NB4 (cell line): ENCODE results near the gene LRRC7.

Source experiments
- DNase-seq: peaks from one replicate; pipeline ENCODE4 v3.0.0; 2010; ENCODE audit warnings: low read depth
- H3K4me3 ChIP-seq: one replicate; pipeline ENCODE4 v1.5.1; 2011; ENCODE audit warnings: mild to moderate bottlenecking, low read depth, low read length, moderate library complexity
- MYC ChIP-seq: IDR thresholded peaks from 2 replicates; pipeline ENCODE4 v1.6.1; 2011; ENCODE audit warnings: low read depth, low read length
- POLR2A ChIP-seq: IDR thresholded peaks from 2 replicates; pipeline ENCODE4 v1.6.1; 2011; ENCODE audit warnings: mild to moderate bottlenecking; ENCODE audit not compliant: insufficient read length; ENCODE audit errors: extremely low read depth
- TF ChIP-seq, protein P1 (sequence below): IDR thresholded peaks from one replicate; pipeline ENCODE4 v1.5.1; 2012; ENCODE audit warnings: low read depth, low read length
- TF ChIP-seq, protein P2 (sequence below): IDR thresholded peaks from 2 replicates; pipeline ENCODE4 v1.6.1; 2011; ENCODE audit warnings: low read depth, low read length

LRRC7 gene

DNA sequence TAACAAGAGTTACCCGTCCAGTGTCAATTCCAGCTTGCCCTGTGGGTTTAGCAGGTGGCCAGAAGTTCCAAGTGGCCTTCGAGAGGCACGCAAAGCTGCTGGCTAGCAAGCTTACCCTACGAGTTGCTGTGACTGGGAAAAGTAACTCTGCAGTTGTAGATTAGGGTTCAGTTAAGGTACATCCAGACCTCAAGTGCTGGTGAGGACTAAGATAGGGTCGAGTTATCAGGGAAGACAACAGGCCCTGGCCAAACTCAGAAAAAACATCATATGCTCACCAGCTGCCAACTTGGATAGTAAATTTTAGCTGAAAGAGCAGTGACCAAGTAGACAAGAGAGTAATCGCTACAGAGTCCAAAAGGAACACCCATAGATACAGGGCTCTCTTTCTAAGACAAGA lies 27.7 kb upstream of the LRRC7 start:
- no peak for DNase-seq
- TF ChIP-seq POLR2A: no peak
- no peak for TF ChIP-seq MYC
- TF ChIP-seq, protein P1, sequence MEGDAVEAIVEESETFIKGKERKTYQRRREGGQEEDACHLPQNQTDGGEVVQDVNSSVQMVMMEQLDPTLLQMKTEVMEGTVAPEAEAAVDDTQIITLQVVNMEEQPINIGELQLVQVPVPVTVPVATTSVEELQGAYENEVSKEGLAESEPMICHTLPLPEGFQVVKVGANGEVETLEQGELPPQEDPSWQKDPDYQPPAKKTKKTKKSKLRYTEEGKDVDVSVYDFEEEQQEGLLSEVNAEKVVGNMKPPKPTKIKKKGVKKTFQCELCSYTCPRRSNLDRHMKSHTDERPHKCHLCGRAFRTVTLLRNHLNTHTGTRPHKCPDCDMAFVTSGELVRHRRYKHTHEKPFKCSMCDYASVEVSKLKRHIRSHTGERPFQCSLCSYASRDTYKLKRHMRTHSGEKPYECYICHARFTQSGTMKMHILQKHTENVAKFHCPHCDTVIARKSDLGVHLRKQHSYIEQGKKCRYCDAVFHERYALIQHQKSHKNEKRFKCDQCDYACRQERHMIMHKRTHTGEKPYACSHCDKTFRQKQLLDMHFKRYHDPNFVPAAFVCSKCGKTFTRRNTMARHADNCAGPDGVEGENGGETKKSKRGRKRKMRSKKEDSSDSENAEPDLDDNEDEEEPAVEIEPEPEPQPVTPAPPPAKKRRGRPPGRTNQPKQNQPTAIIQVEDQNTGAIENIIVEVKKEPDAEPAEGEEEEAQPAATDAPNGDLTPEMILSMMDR: no peak
- TF ChIP-seq, protein P2, sequence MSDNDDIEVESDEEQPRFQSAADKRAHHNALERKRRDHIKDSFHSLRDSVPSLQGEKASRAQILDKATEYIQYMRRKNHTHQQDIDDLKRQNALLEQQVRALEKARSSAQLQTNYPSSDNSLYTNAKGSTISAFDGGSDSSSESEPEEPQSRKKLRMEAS: no peak
- H3K4me3 ChIP-seq: no peak overlapping the region

DNA sequence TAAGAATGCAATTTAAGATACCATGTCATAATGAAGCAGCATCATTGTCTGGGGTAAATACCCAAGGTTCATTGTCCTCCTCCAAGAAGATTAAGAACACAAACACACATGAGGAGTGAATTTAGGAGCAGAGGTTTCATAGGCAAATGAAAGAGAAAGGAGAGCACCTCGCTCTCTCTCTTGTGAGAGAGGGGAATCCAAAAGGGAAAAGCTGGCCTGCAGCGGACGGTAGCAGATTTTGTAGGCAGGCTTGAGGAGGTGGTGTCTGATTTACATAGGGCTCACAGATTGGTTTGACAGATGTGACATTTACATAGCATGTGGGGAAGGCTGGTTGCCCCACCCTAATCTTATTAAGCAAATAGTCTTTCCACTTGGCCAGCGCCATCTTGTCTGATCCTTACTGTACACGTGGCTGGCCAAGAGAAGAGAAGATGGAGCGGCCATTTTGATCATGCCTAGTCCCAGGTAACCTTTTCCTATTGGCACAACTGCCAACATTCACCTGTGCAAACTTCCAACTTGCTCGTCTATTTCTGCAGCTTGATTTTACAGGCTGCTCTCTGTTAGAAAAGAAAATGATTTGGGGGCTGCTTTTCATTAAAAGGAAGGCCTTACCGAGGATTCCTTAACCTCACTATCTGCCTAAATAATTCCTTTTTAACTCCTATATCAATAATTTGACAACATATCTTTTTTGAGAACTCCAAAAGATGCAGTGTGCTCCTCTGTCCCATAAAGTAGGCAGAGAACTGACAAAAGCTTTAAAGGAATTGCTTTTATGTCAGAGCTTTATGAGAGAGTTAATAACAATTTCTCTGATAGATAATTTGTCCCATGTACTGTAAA lies 16.0 kb upstream of the LRRC7 start:
- no peak for DNase-seq
- TF ChIP-seq MYC: no peak
- TF ChIP-seq POLR2A: no peak
- TF ChIP-seq, protein P2: no peak
- TF ChIP-seq, protein P1: no peak

GRCh38 chr1:69553726-69554125 lies 14.0 kb upstream of the LRRC7 start:
- no peak for DNase-seq
- no peak overlapping the region for H3K4me3 ChIP-seq
- TF ChIP-seq MYC (no peak), POLR2A (no peak)
- TF ChIP-seq, protein P2: no peak
- TF ChIP-seq, protein P1: no peak

More for the DNA sequence above, 16.0 kb upstream of the LRRC7 start:
- H3K4me3 ChIP-seq: no peak overlapping the region

DNA sequence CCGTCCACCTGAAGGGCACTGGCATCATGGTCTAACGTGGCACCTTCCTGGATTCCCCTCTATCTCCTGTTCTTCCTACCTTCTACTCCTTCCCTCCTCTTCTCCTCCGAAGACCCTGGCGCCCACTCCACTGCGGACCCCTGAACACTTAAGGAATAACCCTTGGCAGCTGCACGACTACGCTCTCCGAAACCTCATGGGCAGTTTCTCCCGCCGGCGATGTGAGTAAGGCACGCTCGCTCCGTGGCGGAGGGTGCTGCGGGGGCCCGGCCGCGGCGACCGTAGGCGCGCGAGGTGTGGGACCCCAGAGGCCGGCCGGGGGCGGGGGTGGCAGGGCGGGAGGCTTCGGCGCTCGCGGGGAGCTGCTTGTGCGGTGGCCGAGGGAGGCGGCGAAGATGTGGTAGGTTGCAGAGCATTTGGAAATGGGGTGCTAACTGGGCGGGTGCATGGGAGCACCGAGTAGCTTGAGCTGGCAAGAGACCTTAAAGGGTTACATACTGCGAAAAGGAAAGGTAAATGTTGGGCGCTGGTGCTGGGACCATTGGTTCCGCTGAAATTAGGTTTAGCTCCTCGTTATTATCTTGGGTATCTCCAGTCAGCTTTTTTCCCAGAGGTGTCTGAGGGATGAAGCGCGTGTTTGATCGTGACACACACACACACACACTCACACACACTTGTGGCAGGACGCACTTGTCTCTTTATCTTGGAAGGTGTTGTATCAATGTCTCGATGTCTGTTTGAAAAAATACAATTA lies 876 bp downstream of the LRRC7 start:
- H3K4me3 ChIP-seq: no peak overlapping the region
- TF ChIP-seq, protein P1: no peak
- TF ChIP-seq MYC (no peak), POLR2A (no peak)
- DNase-seq: no peak

- TF ChIP-seq, protein P2: no peak
- no peak for TF ChIP-seq MYC
- no peak for TF ChIP-seq POLR2A
- TF ChIP-seq, protein P1: no peak
- no peak for DNase-seq
These were observed 1.4 kb downstream of the LRRC7 start for GRCh38 chr1:69569175-69569541.

More at GRCh38 chr1:69569175-69569541, 1.4 kb downstream of the LRRC7 start:
- no peak overlapping the region for H3K4me3 ChIP-seq
